ENCODE results near the gene SEMA6D.
A peak's percentile ranks its signal among the peaks of the same experiment; 100 is the strongest.

Gene SEMA6D

DNA sequence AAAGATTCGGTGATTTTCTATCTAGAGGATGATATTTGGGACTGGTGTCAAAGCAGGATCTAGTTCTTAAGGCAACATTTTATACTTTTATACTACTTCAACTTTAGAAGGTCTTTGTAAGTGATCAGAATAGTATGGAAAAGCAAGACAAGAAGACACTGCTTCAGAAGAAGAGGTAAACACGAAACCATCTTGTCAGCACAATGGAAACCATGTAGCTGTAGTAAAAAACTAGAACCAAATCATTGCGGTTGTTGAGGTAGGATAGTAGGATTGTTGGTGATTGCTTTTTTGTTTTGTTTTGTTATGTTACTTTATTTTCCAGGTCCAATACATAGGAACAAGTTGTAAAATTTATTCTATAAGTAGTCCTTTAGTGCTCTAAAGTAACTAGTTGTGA lies 40.0 kb downstream of the SEMA6D start:
- WGBS, 2 experiments (ENCODE audit: insufficient coverage in 2 of 2) = 67 to 100% methylated on average over 1 to 2 of the region's 3 CpGs
- no peak overlapping the region for H3K27ac ChIP-seq (ENCODE audit: low read depth, low read length, severe bottlenecking)
- H3K36me3 ChIP-seq (ENCODE audit: control insufficient read depth, insufficient read depth, low read length) = peaks cover 13% of the 10 kb centered on the region
- no peak overlapping the region for H3K4me3 ChIP-seq (ENCODE audit: extremely low read depth, insufficient read depth, low read length, poor library complexity, severe bottlenecking)
- peaks cover 18% of the 10 kb centered on the region for H3K9me3 ChIP-seq (ENCODE audit: control insufficient read depth, low read length)
- H3K4me1 ChIP-seq (ENCODE audit: control insufficient read depth, insufficient read depth, low read length, poor library complexity, severe bottlenecking) = no peaks in the 10 kb centered on the region

GRCh38 chr15:47762621-47763020 lies 45.3 kb downstream of the SEMA6D start:
- 100% methylated on average over 2 of the region's 3 CpGs; no CpG with 5 or more reads in 1 of the 2 experiments for WGBS, 2 experiments (ENCODE audit: insufficient coverage in 2 of 2)
- Histone ChIP-seq H3K36me3 (ENCODE audit: control insufficient read depth, insufficient read depth, low read length) (peaks cover 43% of the 10 kb centered on the region), H3K27ac (ENCODE audit: low read depth, low read length, severe bottlenecking) (no peak overlapping the region), H3K4me3 (ENCODE audit: extremely low read depth, insufficient read depth, low read length, poor library complexity, severe bottlenecking) (no peak overlapping the region), H3K4me1 (ENCODE audit: control insufficient read depth, insufficient read depth, low read length, poor library complexity, severe bottlenecking) (no peaks in the 10 kb centered on the region), H3K9me3 (ENCODE audit: control insufficient read depth, low read length) (no peaks in the 10 kb centered on the region)

GRCh38 chr15:47764666-47765065 lies 47.4 kb downstream of the SEMA6D start:
- WGBS, 2 experiments (ENCODE audit: insufficient coverage in 2 of 2) = 92 to 94% methylated on average over 11 of the region's 13 CpGs

GRCh38 chr15:47766406-47766805 lies 49.1 kb downstream of the SEMA6D start:
- H3K4me3 ChIP-seq (ENCODE audit: extremely low read depth, insufficient read depth, low read length, poor library complexity, severe bottlenecking) = no peak overlapping the region
- 76 to 87% methylated on average over 4 of the region's 5 CpGs for WGBS, 2 experiments (ENCODE audit: insufficient coverage in 2 of 2)
- H3K36me3 ChIP-seq (ENCODE audit: control insufficient read depth, insufficient read depth, low read length) = peaks cover 62% of the 10 kb centered on the region
- H3K4me1 ChIP-seq (ENCODE audit: control insufficient read depth, insufficient read depth, low read length, poor library complexity, severe bottlenecking) = peaks cover 4% of the 10 kb centered on the region
- no peak overlapping the region for H3K27ac ChIP-seq (ENCODE audit: low read depth, low read length, severe bottlenecking)
- no peaks in the 10 kb centered on the region for H3K9me3 ChIP-seq (ENCODE audit: control insufficient read depth, low read length)

More at GRCh38 chr15:47764666-47765065, 47.4 kb downstream of the SEMA6D start:
- Histone ChIP-seq H3K27ac (ENCODE audit: low read depth, low read length, severe bottlenecking) (no peak overlapping the region), H3K36me3 (ENCODE audit: control insufficient read depth, insufficient read depth, low read length) (peaks cover 50% of the 10 kb centered on the region), H3K9me3 (ENCODE audit: control insufficient read depth, low read length) (no peaks in the 10 kb centered on the region), H3K4me1 (ENCODE audit: control insufficient read depth, insufficient read depth, low read length, poor library complexity, severe bottlenecking) (peaks cover 4% of the 10 kb centered on the region), H3K4me3 (ENCODE audit: extremely low read depth, insufficient read depth, low read length, poor library complexity, severe bottlenecking) (no peak overlapping the region)

GRCh38 chr15:47767035-47767434 lies 49.7 kb downstream of the SEMA6D start:
- H3K9me3 ChIP-seq (ENCODE audit: control insufficient read depth, low read length) = no peaks in the 10 kb centered on the region
- 87 to 88% methylated on average over 3 to 4 of the region's 5 CpGs for WGBS, 2 experiments (ENCODE audit: insufficient coverage in 2 of 2)
- H3K4me1 ChIP-seq (ENCODE audit: control insufficient read depth, insufficient read depth, low read length, poor library complexity, severe bottlenecking) = peaks cover 4% of the 10 kb centered on the region
- peaks cover 63% of the 10 kb centered on the region for H3K36me3 ChIP-seq (ENCODE audit: control insufficient read depth, insufficient read depth, low read length)
- H3K27ac ChIP-seq (ENCODE audit: low read depth, low read length, severe bottlenecking) = no peak overlapping the region
- no peak overlapping the region for H3K4me3 ChIP-seq (ENCODE audit: extremely low read depth, insufficient read depth, low read length, poor library complexity, severe bottlenecking)

GRCh38 chr15:47768735-47769134 lies 51.4 kb downstream of the SEMA6D start:
- Histone ChIP-seq H3K36me3 (ENCODE audit: control insufficient read depth, insufficient read depth, low read length) (peaks cover 57% of the 10 kb centered on the region), H3K4me1 (ENCODE audit: control insufficient read depth, insufficient read depth, low read length, poor library complexity, severe bottlenecking) (peaks cover 4% of the 10 kb centered on the region), H3K27ac (ENCODE audit: low read depth, low read length, severe bottlenecking) (peak overlapping the region; percentile 17), H3K9me3 (ENCODE audit: control insufficient read depth, low read length) (no peaks in the 10 kb centered on the region), H3K4me3 (ENCODE audit: extremely low read depth, insufficient read depth, low read length, poor library complexity, severe bottlenecking) (no peak overlapping the region)
- WGBS, 2 experiments (ENCODE audit: insufficient coverage in 2 of 2) = 74 to 94% methylated on average over 3 of the region's 5 CpGs

GRCh38 chr15:47769166-47769565 lies 51.9 kb downstream of the SEMA6D start:
- H3K9me3 ChIP-seq (ENCODE audit: control insufficient read depth, low read length) = no peaks in the 10 kb centered on the region
- no peak overlapping the region for H3K4me3 ChIP-seq (ENCODE audit: extremely low read depth, insufficient read depth, low read length, poor library complexity, severe bottlenecking)
- H3K36me3 ChIP-seq (ENCODE audit: control insufficient read depth, insufficient read depth, low read length) = peaks cover 55% of the 10 kb centered on the region
- 96 to 100% methylated on average over 1 to 3 of the region's 5 CpGs for WGBS, 2 experiments (ENCODE audit: insufficient coverage in 2 of 2)
- H3K4me1 ChIP-seq (ENCODE audit: control insufficient read depth, insufficient read depth, low read length, poor library complexity, severe bottlenecking) = peaks cover 4% of the 10 kb centered on the region
- H3K27ac ChIP-seq (ENCODE audit: low read depth, low read length, severe bottlenecking) = peak overlapping the region; percentile 17

DNA sequence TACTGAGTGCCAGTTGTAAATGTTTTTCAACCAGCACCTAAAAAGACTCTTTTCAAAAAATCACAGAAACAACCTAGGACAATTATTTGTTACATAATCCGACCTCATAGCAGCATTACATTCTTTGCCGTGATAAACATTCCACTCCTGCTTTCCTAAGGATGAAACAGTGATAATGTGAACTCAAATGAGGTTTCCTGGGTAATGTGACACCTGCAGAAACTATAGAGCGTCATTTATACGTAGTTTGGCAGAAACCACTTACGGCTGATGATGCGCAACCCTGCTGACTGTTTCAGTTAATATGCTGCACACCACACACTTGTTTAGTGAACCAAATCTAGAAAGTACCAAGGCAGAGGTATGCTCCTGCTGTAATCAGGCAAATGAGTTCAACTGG lies 55.8 kb downstream of the SEMA6D start:
- Histone ChIP-seq H3K9me3 (ENCODE audit: control insufficient read depth, low read length) (no peaks in the 10 kb centered on the region), H3K4me1 (ENCODE audit: control insufficient read depth, insufficient read depth, low read length, poor library complexity, severe bottlenecking) (peaks cover 5% of the 10 kb centered on the region), H3K36me3 (ENCODE audit: control insufficient read depth, insufficient read depth, low read length) (peaks cover 32% of the 10 kb centered on the region), H3K27ac (ENCODE audit: low read depth, low read length, severe bottlenecking) (no peak overlapping the region), H3K4me3 (ENCODE audit: extremely low read depth, insufficient read depth, low read length, poor library complexity, severe bottlenecking) (no peak overlapping the region)
- 95 to 100% methylated on average over 4 to 6 of the region's 6 CpGs for WGBS, 2 experiments (ENCODE audit: insufficient coverage in 2 of 2)

- Histone ChIP-seq H3K27ac (ENCODE audit: low read depth, low read length, severe bottlenecking) (no peak overlapping the region), H3K4me1 (ENCODE audit: control insufficient read depth, insufficient read depth, low read length, poor library complexity, severe bottlenecking) (peaks cover 10% of the 10 kb centered on the region), H3K4me3 (ENCODE audit: extremely low read depth, insufficient read depth, low read length, poor library complexity, severe bottlenecking) (no peak overlapping the region), H3K9me3 (ENCODE audit: control insufficient read depth, low read length) (no peaks in the 10 kb centered on the region), H3K36me3 (ENCODE audit: control insufficient read depth, insufficient read depth, low read length) (peaks cover 2% of the 10 kb centered on the region)
- WGBS, 2 experiments (ENCODE audit: insufficient coverage in 2 of 2) = 33% methylated on average over 1 of the region's 1 CpG; no CpG with 5 or more reads in 1 of the 2 experiments
These were observed 61.0 kb downstream of the SEMA6D start for GRCh38 chr15:47778263-47778770.

- Histone ChIP-seq H3K36me3 (ENCODE audit: control insufficient read depth, insufficient read depth, low read length) (no peaks in the 10 kb centered on the region), H3K27ac (ENCODE audit: low read depth, low read length, severe bottlenecking) (peak overlapping the region; percentile 37), H3K9me3 (ENCODE audit: control insufficient read depth, low read length) (no peaks in the 10 kb centered on the region), H3K4me3 (ENCODE audit: extremely low read depth, insufficient read depth, low read length, poor library complexity, severe bottlenecking) (no peak overlapping the region), H3K4me1 (ENCODE audit: control insufficient read depth, insufficient read depth, low read length, poor library complexity, severe bottlenecking) (peaks cover 13% of the 10 kb centered on the region)
- no CpG with 5 or more reads among the region's 2 CpGs for WGBS, 2 experiments (ENCODE audit: insufficient coverage in 2 of 2)
These were observed 63.7 kb downstream of the SEMA6D start for GRCh38 chr15:47780971-47781370.

GRCh38 chr15:47781527-47781926 lies 64.2 kb downstream of the SEMA6D start:
- H3K36me3 ChIP-seq (ENCODE audit: control insufficient read depth, insufficient read depth, low read length) = no peaks in the 10 kb centered on the region
- no peak overlapping the region for H3K4me3 ChIP-seq (ENCODE audit: extremely low read depth, insufficient read depth, low read length, poor library complexity, severe bottlenecking)
- H3K4me1 ChIP-seq (ENCODE audit: control insufficient read depth, insufficient read depth, low read length, poor library complexity, severe bottlenecking) = peaks cover 18% of the 10 kb centered on the region
- H3K9me3 ChIP-seq (ENCODE audit: control insufficient read depth, low read length) = no peaks in the 10 kb centered on the region
- WGBS, 2 experiments (ENCODE audit: insufficient coverage in 2 of 2) = 89% methylated on average over 1 of the region's 3 CpGs; no CpG with 5 or more reads in 1 of the 2 experiments
- no peak overlapping the region for H3K27ac ChIP-seq (ENCODE audit: low read depth, low read length, severe bottlenecking)
